ENCODE measurements around the gene KBTBD13. TPM values are rescaled to one million over a fixed set of nuclear protein-coding genes. Genes with fewer than 3 reads are reported as not detected.

KBTBD13 gene
- total RNA-seq, 2 donors from 2014 or later = 0.63 to 3.1 TPM

DNA sequence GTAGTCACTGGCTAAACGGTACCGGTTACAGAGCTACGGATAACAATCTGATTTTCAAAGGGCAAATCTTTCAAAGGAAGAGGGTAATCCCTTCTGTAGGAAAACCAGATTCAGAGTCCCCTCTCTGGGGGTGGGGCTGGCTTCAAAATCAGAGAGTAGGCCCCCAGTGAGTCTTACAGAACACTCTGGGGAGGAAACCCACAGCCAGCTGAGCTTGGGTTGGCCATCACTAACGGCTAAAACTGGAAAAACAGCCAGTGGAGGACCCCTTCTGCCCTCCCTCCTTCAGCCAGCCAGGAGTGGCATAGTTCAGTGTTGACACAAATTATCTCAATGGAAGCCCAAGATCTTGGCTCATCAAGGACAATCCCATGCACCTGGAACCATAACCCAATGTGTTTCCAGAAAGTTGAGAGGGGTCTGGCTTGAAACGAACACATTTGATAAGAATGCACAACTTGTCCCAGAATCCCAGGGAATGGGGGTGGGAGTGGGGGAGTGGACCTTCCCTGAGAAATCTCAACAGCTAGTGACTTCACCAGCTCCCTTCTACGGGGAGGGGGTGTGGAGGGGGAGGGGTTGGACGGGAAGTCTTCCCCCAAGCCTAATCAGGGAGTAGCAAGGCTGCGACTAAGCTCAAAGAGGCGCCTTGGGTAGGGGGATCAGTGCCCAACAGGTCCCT lies 9.8 kb upstream of the KBTBD13 start:
- DNase-seq (ENCODE audit: low spot score) = no peak
- Histone ChIP-seq H3K36me3 (peaks cover 9% of the 10 kb centered on the region), H3K4me1 (ENCODE audit: control insufficient read depth in 1 of 2, low read depth in 2 of 2) (peaks cover 63 to 79% of the 10 kb centered on the region in 2 donors), H3K27me3 (replicated peaks; ENCODE audit: insufficient read depth) (no peaks in the 10 kb centered on the region), H3K9me3 (no peaks in the 10 kb centered on the region), H3K27ac (peak overlapping the region; percentile 97 to 99), H3K4me3 (peak overlapping the region; percentile 89)
- peak; percentile 46 for ATAC-seq (ENCODE audit: insufficient number of reproducible peaks, low FRiP score, low read depth)
- TF ChIP-seq, protein P1, sequence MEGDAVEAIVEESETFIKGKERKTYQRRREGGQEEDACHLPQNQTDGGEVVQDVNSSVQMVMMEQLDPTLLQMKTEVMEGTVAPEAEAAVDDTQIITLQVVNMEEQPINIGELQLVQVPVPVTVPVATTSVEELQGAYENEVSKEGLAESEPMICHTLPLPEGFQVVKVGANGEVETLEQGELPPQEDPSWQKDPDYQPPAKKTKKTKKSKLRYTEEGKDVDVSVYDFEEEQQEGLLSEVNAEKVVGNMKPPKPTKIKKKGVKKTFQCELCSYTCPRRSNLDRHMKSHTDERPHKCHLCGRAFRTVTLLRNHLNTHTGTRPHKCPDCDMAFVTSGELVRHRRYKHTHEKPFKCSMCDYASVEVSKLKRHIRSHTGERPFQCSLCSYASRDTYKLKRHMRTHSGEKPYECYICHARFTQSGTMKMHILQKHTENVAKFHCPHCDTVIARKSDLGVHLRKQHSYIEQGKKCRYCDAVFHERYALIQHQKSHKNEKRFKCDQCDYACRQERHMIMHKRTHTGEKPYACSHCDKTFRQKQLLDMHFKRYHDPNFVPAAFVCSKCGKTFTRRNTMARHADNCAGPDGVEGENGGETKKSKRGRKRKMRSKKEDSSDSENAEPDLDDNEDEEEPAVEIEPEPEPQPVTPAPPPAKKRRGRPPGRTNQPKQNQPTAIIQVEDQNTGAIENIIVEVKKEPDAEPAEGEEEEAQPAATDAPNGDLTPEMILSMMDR (IDR thresholded peaks at IDR 0.05) = no peak

DNA sequence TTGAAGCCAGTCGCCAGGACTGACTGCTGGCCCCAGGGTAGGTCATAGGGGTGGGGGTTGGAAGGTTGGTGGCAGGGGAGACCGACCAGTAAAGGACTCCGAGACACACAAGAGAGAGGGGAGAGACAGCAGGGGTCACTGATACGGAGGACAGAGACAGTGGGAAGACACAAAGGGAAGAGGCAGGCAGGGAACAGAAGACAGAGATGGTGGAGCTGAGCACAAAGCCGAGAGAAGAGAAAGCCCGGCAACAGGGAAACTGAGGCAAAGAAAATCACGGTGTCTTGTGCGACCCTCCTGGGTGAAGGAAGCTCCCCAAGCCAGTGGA lies 9.3 kb upstream of the KBTBD13 start:
- no peak for ATAC-seq (ENCODE audit: insufficient number of reproducible peaks, low FRiP score, low read depth)
- TF ChIP-seq, protein P1 (IDR thresholded peaks at IDR 0.05) = no peak

DNA sequence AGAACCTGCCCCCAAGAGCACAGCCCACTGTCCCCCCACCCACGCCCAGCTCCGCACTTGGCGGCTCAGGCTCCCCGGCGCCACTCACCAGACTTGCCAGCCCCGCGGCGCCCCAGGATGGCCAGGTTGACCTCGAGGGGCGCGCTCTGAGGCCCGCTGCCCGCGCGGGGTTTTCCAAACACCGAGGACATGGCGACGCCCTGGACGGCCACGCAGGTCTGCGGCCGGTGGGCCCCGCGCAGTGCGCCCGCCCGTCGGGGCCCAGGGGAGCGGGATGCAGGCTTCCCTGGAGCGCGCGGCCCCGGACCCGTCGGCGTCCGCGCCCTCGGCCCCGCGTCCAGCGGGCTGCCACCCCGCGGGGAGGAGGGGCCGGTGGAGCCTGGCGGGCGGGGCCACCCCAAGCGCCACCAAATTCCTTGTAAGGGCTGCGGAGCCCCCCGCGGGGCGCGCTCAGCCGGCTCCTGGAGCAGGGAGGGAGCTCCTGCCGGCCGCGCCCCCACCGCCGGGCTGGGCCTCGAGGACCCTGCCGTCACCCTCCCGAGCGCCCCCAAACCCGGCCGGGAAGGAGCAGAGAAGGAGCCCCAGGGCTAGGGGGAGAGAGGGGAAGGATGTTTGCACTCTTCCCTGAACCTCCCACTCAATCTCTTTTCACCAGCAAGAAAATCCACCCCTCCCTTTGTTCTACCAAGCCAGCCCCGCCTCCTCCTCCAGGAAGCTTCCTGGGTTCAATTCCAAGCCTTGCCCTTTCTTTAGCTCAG lies 8.7 kb upstream of the KBTBD13 start, which contains the start of gene RASL12:
TSS of gene RASL12 (minus strand) at position 347 of the 758 bp plus-strand sequence. CDS start at position 191, 156 bp downstream.
- Histone ChIP-seq H3K27me3 (replicated peaks; ENCODE audit: insufficient read depth) (no peaks in the 10 kb centered on the region), H3K4me3 (peak within 1 kb of the TSS; percentile 89), H3K27ac (peak within 1 kb of the TSS; percentile 97 to 99), H3K4me1 (ENCODE audit: control insufficient read depth in 1 of 2, low read depth in 2 of 2) (peaks cover 64 to 79% of the 10 kb centered on the region in 2 donors), H3K36me3 (peaks cover 5% of the 10 kb centered on the region), H3K9me3 (no peaks in the 10 kb centered on the region)
- TF ChIP-seq, protein P1 (IDR thresholded peaks at IDR 0.05) = no peak
- ATAC-seq (ENCODE audit: insufficient number of reproducible peaks, low FRiP score, low read depth) (peak; percentile 12), DNase-seq (ENCODE audit: low spot score) (no peak)

More for the DNA sequence above, 9.3 kb upstream of the KBTBD13 start:
- no peak for DNase-seq (ENCODE audit: low spot score)
- H3K27ac ChIP-seq = peak overlapping the region; percentile 97 to 99
- H3K9me3 ChIP-seq = no peaks in the 10 kb centered on the region
- H3K4me1 ChIP-seq (ENCODE audit: control insufficient read depth in 1 of 2, low read depth in 2 of 2) = peaks cover 65 to 79% of the 10 kb centered on the region in 2 donors
- H3K4me3 ChIP-seq = peak overlapping the region; percentile 89
- H3K27me3 ChIP-seq (replicated peaks; ENCODE audit: insufficient read depth) = no peaks in the 10 kb centered on the region
- peaks cover 6% of the 10 kb centered on the region for H3K36me3 ChIP-seq

DNA sequence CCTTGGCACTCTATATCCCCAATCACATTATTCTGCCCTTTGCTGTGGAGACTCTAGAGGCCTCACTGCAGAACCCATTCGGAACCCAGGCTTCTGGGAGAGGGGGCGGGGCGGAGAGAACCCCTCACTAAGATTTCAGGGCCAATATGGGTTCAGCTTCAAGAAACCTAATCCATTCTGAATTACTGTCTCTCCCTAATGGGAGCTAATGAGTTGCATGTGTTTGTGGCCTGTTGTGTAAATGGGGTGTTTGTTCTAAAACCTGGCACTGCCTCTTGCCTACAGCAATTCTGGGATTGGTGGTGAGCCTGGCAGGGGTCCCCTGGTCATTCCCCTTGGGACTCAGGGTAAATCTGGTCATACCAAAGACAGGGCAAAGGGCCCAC lies 8.2 kb upstream of the KBTBD13 start:
- Histone ChIP-seq H3K27ac (peak overlapping the region; percentile 97 to 99), H3K27me3 (replicated peaks; ENCODE audit: insufficient read depth) (no peaks in the 10 kb centered on the region), H3K9me3 (no peaks in the 10 kb centered on the region), H3K36me3 (peaks cover 5% of the 10 kb centered on the region), H3K4me1 (ENCODE audit: control insufficient read depth in 1 of 2, low read depth in 2 of 2) (peaks cover 59 to 77% of the 10 kb centered on the region in 2 donors), H3K4me3 (peak overlapping the region; percentile 89)
- DNase-seq (ENCODE audit: low spot score) = no peak
- TF ChIP-seq, protein P1 (IDR thresholded peaks at IDR 0.05) = no peak
- ATAC-seq (ENCODE audit: insufficient number of reproducible peaks, low FRiP score, low read depth) = no peak

DNA sequence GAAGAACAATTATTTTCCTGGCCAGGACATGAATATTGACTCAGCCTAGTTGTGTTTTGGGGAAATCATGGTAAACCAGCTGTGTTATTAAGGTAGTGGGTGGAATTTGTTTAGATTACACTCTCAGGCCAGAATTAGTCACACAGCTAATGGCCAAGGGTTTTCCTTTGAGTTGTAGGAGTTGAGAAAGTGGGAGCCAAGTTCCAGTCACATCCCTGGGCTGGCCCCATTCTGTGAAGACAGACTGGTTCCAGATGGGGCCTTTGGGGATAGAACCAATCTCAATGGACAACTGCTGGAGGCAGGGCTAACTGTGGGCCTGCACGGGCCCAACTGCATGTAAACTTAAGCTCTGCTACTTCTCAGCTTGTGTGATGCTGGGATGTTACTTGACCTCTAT lies 7.4 kb upstream of the KBTBD13 start:
- peaks cover 5% of the 10 kb centered on the region for H3K36me3 ChIP-seq
- H3K4me3 ChIP-seq = peak overlapping the region; percentile 89
- ATAC-seq (ENCODE audit: insufficient number of reproducible peaks, low FRiP score, low read depth) (no peak), DNase-seq (ENCODE audit: low spot score) (no peak)
- H3K4me1 ChIP-seq (ENCODE audit: control insufficient read depth in 1 of 2, low read depth in 2 of 2) = peaks cover 51 to 76% of the 10 kb centered on the region in 2 donors
- peak overlapping the region; percentile 97 to 99 for H3K27ac ChIP-seq
- H3K9me3 ChIP-seq = no peaks in the 10 kb centered on the region
- H3K27me3 ChIP-seq (replicated peaks; ENCODE audit: insufficient read depth) = no peaks in the 10 kb centered on the region
- TF ChIP-seq, protein P1 (IDR thresholded peaks at IDR 0.05) = no peak

All from thoracic aorta (tissue), 2 donors.